ENCODE measurements around the gene NSRP1. TPM values are rescaled to one million over a fixed set of nuclear protein-coding genes. Genes with fewer than 3 reads are reported as not detected.

NSRP1 gene
- total and polyA plus RNA-seq, 2 of the 8 experiments (the other 6 are each of a cell fraction or from before 2014, with no cell fraction given) = 6.1 to 22.4 TPM

- peak; percentile 18 to 87 (median 76) for TF ChIP-seq CTCF (IDR thresholded peaks at IDR 0.05; ENCODE audit: control extremely low read depth in 1 of 3, insufficient read depth in 1 of 3, low read depth in 1 of 3, low read length in 3 of 3)
Observed at GRCh38 chr17:30093463-30094147, 23.0 kb upstream of the NSRP1 start (continued).
